Bronchial epithelial cell (primary cell): ENCODE measurements around the gene NSUN3. TPM values are rescaled to one million over a fixed set of nuclear protein-coding genes. Genes with fewer than 3 reads are reported as not detected.
A peak's percentile ranks its signal among the peaks of the same experiment; 100 is the strongest.

Experiments
- DNase-seq: peaks from one replicate; pipeline ENCODE4 v3.0.0-alpha.2; 2010; ENCODE audit warnings: low read depth
- FAIRE-seq: peaks from 2 replicates; lab custom pipeline; 2011; peaks lifted over from hg19 to GRCh38; lab: Jason Lieb, UNC
- H3K27me3 ChIP-seq: 2 replicates; pipeline ENCODE4 v1.5.1; 2011; ENCODE audit warnings: low read length; ENCODE audit not compliant: control insufficient read depth, insufficient read depth
- H3K36me3 ChIP-seq: 2 replicates; pipeline ENCODE4 v1.5.1; 2011; ENCODE audit warnings: low read length; ENCODE audit not compliant: control insufficient read depth, insufficient read depth
- H3K4me3 ChIP-seq: 2 replicates; pipeline ENCODE4 v1.5.1; 2011; ENCODE audit warnings: mild to moderate bottlenecking, low read depth, low read length, control low read depth
- CTCF ChIP-seq: IDR thresholded peaks from 2 replicates; pipeline ENCODE4 v1.5.1; 2011; ENCODE audit warnings: mild to moderate bottlenecking, moderate library complexity, low read length, control low read depth, inconsistent platforms; ENCODE audit not compliant: insufficient read depth, severe bottlenecking
- total RNA-seq: library from RNA; depleted of rRNA; stranded (reverse); fragments of >200 nt; gene quantifications from 2 replicates; pipeline ENCODE4 v1.2.1, GENCODE V29; 2014

The NSUN3 gene
- total RNA-seq, 1 donor from 2014 or later, result 7.9 TPM

- TF ChIP-seq CTCF, result no peak
- H3K4me3 ChIP-seq, result no peak overlapping the region
- no peak for DNase-seq
- FAIRE-seq, result no peak
- no peaks in the 10 kb centered on the region for H3K36me3 ChIP-seq
- no peaks in the 10 kb centered on the region for H3K27me3 ChIP-seq
Measured at GRCh38 chr3:94117729-94118128, 54.9 kb downstream of the NSUN3 start.

- TF ChIP-seq CTCF, result no peak
- H3K27me3 ChIP-seq, result no peaks in the 10 kb centered on the region
- no peak overlapping the region for H3K4me3 ChIP-seq
- H3K36me3 ChIP-seq, result no peaks in the 10 kb centered on the region
- FAIRE-seq (no peak), DNase-seq (no peak)
Measured at GRCh38 chr3:94118390-94118789, 55.5 kb downstream of the NSUN3 start.

- no peaks in the 10 kb centered on the region for H3K27me3 ChIP-seq
Measured at GRCh38 chr3:94121161-94121560, 58.3 kb downstream of the NSUN3 start.

GRCh38 chr3:94127115-94127514 lies 64.3 kb downstream of the NSUN3 start:
- TF ChIP-seq CTCF, result no peak
- FAIRE-seq (no peak), DNase-seq (no peak)

More at GRCh38 chr3:94121161-94121560, 58.3 kb downstream of the NSUN3 start:
- Histone ChIP-seq H3K4me3 (no peak overlapping the region), H3K36me3 (no peaks in the 10 kb centered on the region)
- FAIRE-seq (no peak), DNase-seq (no peak)
- TF ChIP-seq CTCF, result no peak

GRCh38 chr3:94130690-94131089 lies 67.8 kb downstream of the NSUN3 start:
- Histone ChIP-seq H3K4me3 (no peak overlapping the region), H3K27me3 (no peaks in the 10 kb centered on the region), H3K36me3 (no peaks in the 10 kb centered on the region)
- no peak for TF ChIP-seq CTCF
- DNase-seq (no peak), FAIRE-seq (no peak)

More at GRCh38 chr3:94127115-94127514, 64.3 kb downstream of the NSUN3 start:
- H3K4me3 ChIP-seq, result no peak overlapping the region
- H3K27me3 ChIP-seq, result no peaks in the 10 kb centered on the region
- H3K36me3 ChIP-seq, result no peaks in the 10 kb centered on the region

- H3K27me3 ChIP-seq, result no peaks in the 10 kb centered on the region
- no peaks in the 10 kb centered on the region for H3K36me3 ChIP-seq
- no peak for TF ChIP-seq CTCF
- no peak for FAIRE-seq
- no peak overlapping the region for H3K4me3 ChIP-seq
- DNase-seq, result peak; percentile 93
Measured at GRCh38 chr3:94132777-94133176, 69.9 kb downstream of the NSUN3 start.
